HepG2 (cell line): ENCODE results near the gene SNAPIN. TPM values are rescaled to one million over a fixed set of nuclear protein-coding genes. Genes with fewer than 3 reads are reported as not detected.

Source experiments
- HINFP ChIP-seq: sonication (generic); formaldehyde crosslinking; IDR thresholded peaks from 2 replicates; pipeline ENCODE4 v1.4.0; 2020; ENCODE audit warnings: low read depth, mild to moderate bottlenecking, missing genetic modification reagents
- KDM5A ChIP-seq: fragments of 200-600 bp; sonication (generic); IDR thresholded peaks from 2 replicates; pipeline ENCODE4 v1.7.0; 2018; ENCODE audit warnings: antibody characterized with exemption, mild to moderate bottlenecking, low read length, borderline replicate concordance
- MAFG ChIP-seq: sonication (generic); formaldehyde crosslinking; IDR thresholded peaks from 2 replicates; pipeline ENCODE4 v1.5.1; 2020; ENCODE audit warnings: mild to moderate bottlenecking, missing genetic modification reagents
- PHF5A ChIP-seq: IDR thresholded peaks from one replicate; pipeline ENCODE4 v1.6.1; 2018; ENCODE audit warnings: low read depth, missing genetic modification reagents; ENCODE audit not compliant: unreplicated experiment
- PHF8 ChIP-seq: sonication (generic); formaldehyde crosslinking; IDR thresholded peaks from 2 replicates; pipeline ENCODE4 v1.5.0; 2020; ENCODE audit warnings: missing genetic modification reagents
- PPARG ChIP-seq: conservative IDR thresholded peaks from 2 replicates; pipeline ENCODE4 v1.6.1; 2016; ENCODE audit warnings: missing biosample characterization, missing genetic modification reagents
- PRMT3 ChIP-seq: sonication (generic); formaldehyde crosslinking; IDR thresholded peaks from 2 replicates; pipeline ENCODE4 v1.8.1; 2022; ENCODE audit warnings: low read depth, mild to moderate bottlenecking, moderate library complexity, missing genetic modification reagents, borderline replicate concordance
- RAD21 ChIP-seq: fragments of 450-650 bp; formaldehyde crosslinking; IDR thresholded peaks from 2 replicates; pipeline ENCODE4 v1.5.0; 2020; ENCODE audit warnings: mild to moderate bottlenecking
- RORA ChIP-seq: sonication (generic); formaldehyde crosslinking; IDR thresholded peaks from 2 replicates; pipeline ENCODE4 v1.5.0; 2020; ENCODE audit warnings: mild to moderate bottlenecking, missing genetic modification reagents, moderate library complexity
- SATB2 ChIP-seq: sonication (generic); formaldehyde crosslinking; IDR thresholded peaks from 2 replicates; pipeline ENCODE4 v1.5.0; 2020; ENCODE audit warnings: missing genetic modification reagents
- SNAI1 ChIP-seq: sonication (generic); formaldehyde crosslinking; IDR thresholded peaks from 2 replicates; pipeline ENCODE4 v1.5.0; 2020; ENCODE audit warnings: mild to moderate bottlenecking, missing genetic modification reagents, borderline replicate concordance
- TERF1 ChIP-seq: sonication (generic); formaldehyde crosslinking; IDR thresholded peaks from 2 replicates; pipeline ENCODE4 v1.8.0; 2022; ENCODE audit warnings: mild to moderate bottlenecking, missing genetic modification reagents, moderate library complexity
- YY1 ChIP-seq: IDR thresholded peaks from 2 replicates; pipeline ENCODE4 v1.6.1; 2011; ENCODE audit warnings: low read length, low read depth, moderate library complexity, mild to moderate bottlenecking; ENCODE audit not compliant: insufficient read depth, insufficient replicate concordance
- ZBTB46 ChIP-seq: sonication (generic); formaldehyde crosslinking; IDR thresholded peaks from 2 replicates; pipeline ENCODE4 v1.4.0; 2020; ENCODE audit warnings: mild to moderate bottlenecking, missing genetic modification reagents, borderline replicate concordance
- ZNF101 ChIP-seq: sonication (generic); formaldehyde crosslinking; IDR thresholded peaks from 2 replicates; pipeline ENCODE4 v1.4.0; 2020; ENCODE audit warnings: mild to moderate bottlenecking, low read depth, missing genetic modification reagents, borderline replicate concordance
- ZNF18 ChIP-seq: sonication (generic); formaldehyde crosslinking; IDR thresholded peaks from 2 replicates; pipeline ENCODE4 v1.8.0; 2022; ENCODE audit warnings: mild to moderate bottlenecking, missing genetic modification reagents; ENCODE audit not compliant: insufficient replicate concordance
- ZNF333 ChIP-seq: sonication (generic); formaldehyde crosslinking; IDR thresholded peaks from 2 replicates; pipeline ENCODE4 v1.4.0; 2020; ENCODE audit warnings: mild to moderate bottlenecking, missing genetic modification reagents, borderline replicate concordance
- ZNF746 ChIP-seq: sonication (generic); formaldehyde crosslinking; IDR thresholded peaks from 2 replicates; pipeline ENCODE4 v1.8.0; 2022; ENCODE audit warnings: mild to moderate bottlenecking, missing genetic modification reagents
- ZNF772 ChIP-seq: sonication (generic); formaldehyde crosslinking; IDR thresholded peaks from 2 replicates; pipeline ENCODE4 v1.5.0; 2020; ENCODE audit warnings: mild to moderate bottlenecking, missing genetic modification reagents
- polyA plus RNA-seq, 8 experiments: library from polyadenylated mRNA; depleted of rRNA in 3 of 8; stranded (reverse) in 7 of 8; unstranded in 1 of 8; fragments of >200 nt; fragmentation: Illumina TruSeq in 4 of 8; extraction: Trizol in 4 of 8; gene quantifications; 2 replicates each; pipeline versions ENCODE4 v1.2.1 to v1.2.3, GENCODE V29; 2011 to 2016; ENCODE audit warnings: low read depth in 4 of 8, missing spikeins in 1 of 8, mixed read lengths in 1 of 8; ENCODE audit not compliant: insufficient read depth in 1 of 8
- total RNA-seq, 5 experiments: library from RNA; depleted of rRNA; stranded (reverse); fragments of >200 nt; fragmentation: Illumina TruSeq; extraction: Trizol; gene quantifications; 2 replicates each; pipeline ENCODE4 v1.2.3, GENCODE V29; 2016; ENCODE audit warnings: low read depth in 1 of 5
- TF ChIP-seq, protein P1 (sequence below): sonication (generic); formaldehyde crosslinking; IDR thresholded peaks from 2 replicates; pipeline ENCODE4 v1.4.0; 2020; ENCODE audit warnings: missing genetic modification reagents, borderline replicate concordance

SNAPIN gene
- total and polyA plus RNA-seq, 2 of the 13 experiments (the other 11 are each of a cell fraction or from before 2014, with no cell fraction given): 23.9 to 25.7 TPM

GRCh38 chr1:153658400-153659174 lies at the start of gene SNAPIN (continued):
- TF ChIP-seq ZNF101 (CRISPR knock-in tag): no peak
- TF ChIP-seq TERF1 (CRISPR knock-in tag): no peak
- peak; percentile 66 for TF ChIP-seq ZNF18 (CRISPR knock-in tag)
- TF ChIP-seq RAD21 (CRISPR knock-in tag): 0 out of 2 replicates have a peak, but pooled peaks have one; percentile 29
- TF ChIP-seq PHF8 (CRISPR knock-in tag): peak; percentile 96
- TF ChIP-seq, protein P1, sequence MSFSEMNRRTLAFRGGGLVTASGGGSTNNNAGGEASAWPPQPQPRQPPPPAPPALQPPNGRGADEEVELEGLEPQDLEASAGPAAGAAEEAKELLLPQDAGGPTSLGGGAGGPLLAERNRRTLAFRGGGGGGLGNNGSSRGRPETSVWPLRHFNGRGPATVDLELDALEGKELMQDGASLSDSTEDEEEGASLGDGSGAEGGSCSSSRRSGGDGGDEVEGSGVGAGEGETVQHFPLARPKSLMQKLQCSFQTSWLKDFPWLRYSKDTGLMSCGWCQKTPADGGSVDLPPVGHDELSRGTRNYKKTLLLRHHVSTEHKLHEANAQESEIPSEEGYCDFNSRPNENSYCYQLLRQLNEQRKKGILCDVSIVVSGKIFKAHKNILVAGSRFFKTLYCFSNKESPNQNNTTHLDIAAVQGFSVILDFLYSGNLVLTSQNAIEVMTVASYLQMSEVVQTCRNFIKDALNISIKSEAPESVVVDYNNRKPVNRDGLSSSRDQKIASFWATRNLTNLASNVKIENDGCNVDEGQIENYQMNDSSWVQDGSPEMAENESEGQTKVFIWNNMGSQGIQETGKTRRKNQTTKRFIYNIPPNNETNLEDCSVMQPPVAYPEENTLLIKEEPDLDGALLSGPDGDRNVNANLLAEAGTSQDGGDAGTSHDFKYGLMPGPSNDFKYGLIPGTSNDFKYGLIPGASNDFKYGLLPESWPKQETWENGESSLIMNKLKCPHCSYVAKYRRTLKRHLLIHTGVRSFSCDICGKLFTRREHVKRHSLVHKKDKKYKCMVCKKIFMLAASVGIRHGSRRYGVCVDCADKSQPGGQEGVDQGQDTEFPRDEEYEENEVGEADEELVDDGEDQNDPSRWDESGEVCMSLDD: no peak
- TF ChIP-seq ZNF746 (CRISPR knock-in tag): no peak
- TF ChIP-seq SATB2 (CRISPR knock-in tag): no peak
- TF ChIP-seq HINFP (CRISPR knock-in tag): no peak; the same call in 1 of the 2 replicates
- 0 out of 2 replicates have a peak, but pooled peaks have one; percentile 30 for TF ChIP-seq PPARG (CRISPR knock-in tag)
- TF ChIP-seq ZNF772: no peak
- TF ChIP-seq ZNF333 (CRISPR knock-in tag): peak; percentile 47; the same call in 1 of the 2 replicates
- TF ChIP-seq PHF5A (CRISPR knock-in tag): no peak
- no peak for TF ChIP-seq ZBTB46 (CRISPR knock-in tag)
- no peak for TF ChIP-seq MAFG (CRISPR knock-in tag)
- no peak for TF ChIP-seq SNAI1 (CRISPR knock-in tag)
- TF ChIP-seq RORA (CRISPR knock-in tag): no peak
- TF ChIP-seq YY1: peak; percentile 87
- no peak for TF ChIP-seq PRMT3 (CRISPR knock-in tag)
- TF ChIP-seq KDM5A: peak; percentile 86
